HG03066 (cell line): ENCODE data around the gene ANKRD53.
"Not testable (repeated sequence)": the region's sequence is repeated elsewhere in the genome, so short reads cannot be mapped to it uniquely, and the experiment has no call there.

Experiments
- ATAC-seq: cut with Tn5 transposase; IDR thresholded peaks from one replicate; pipeline ENCODE4 v1.9.1; 2021; ENCODE audit warnings: low read depth; ENCODE audit not compliant: unreplicated experiment

The ANKRD53 gene

GRCh38 chr2:71005271-71006202 lies 27.1 kb downstream of the ANKRD53 start:
- ATAC-seq: no peak

GRCh38 chr2:71006323-71006722 lies 27.9 kb downstream of the ANKRD53 start:
- ATAC-seq: no peak

- no peak for ATAC-seq
Measured at GRCh38 chr2:71006955-71007799, 28.7 kb downstream of the ANKRD53 start.

DNA sequence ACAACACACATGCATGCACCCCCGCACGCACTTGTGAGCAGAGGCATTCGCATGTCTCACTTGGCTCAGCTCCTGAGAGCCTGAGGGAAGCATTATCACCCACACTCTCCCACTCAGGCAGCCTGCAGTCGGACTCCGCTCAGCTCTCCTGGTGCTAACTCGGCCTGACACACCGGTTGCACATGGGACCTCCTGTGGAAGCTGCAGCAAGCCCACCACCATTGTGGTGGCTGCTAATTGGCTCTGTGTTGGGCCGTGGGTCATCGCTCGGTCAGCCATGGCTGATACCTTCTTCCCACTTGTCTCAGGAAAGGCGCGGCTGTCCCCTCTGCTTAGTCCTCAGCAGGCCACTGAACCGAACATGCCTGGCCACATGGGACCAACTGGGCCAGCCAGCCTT lies 29.9 kb downstream of the ANKRD53 start:
- ATAC-seq: no peak

DNA sequence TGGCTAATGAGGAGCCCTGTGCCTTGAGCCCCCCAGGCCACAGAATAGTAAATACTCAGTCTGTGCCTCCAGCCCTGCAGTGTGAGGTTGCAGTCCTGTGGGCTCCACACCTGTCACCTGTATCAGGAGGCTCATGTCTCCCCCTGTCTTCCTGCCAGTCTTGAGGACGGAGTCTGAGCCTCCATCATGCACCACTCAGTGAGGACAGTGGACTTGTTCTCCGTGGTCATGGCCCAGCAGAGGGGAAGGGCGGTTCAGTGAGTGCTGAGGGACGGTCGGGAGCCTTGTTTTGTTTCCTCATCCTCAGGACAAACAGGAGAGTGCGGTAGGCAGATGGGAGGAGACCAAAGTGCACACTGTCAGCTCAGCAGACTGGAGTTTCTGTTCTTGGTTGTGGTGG lies 33.4 kb downstream of the ANKRD53 start:
- ATAC-seq: not testable (repeated sequence)

GRCh38 chr2:71018625-71019024 lies 40.2 kb downstream of the ANKRD53 start:
- ATAC-seq: no peak

DNA sequence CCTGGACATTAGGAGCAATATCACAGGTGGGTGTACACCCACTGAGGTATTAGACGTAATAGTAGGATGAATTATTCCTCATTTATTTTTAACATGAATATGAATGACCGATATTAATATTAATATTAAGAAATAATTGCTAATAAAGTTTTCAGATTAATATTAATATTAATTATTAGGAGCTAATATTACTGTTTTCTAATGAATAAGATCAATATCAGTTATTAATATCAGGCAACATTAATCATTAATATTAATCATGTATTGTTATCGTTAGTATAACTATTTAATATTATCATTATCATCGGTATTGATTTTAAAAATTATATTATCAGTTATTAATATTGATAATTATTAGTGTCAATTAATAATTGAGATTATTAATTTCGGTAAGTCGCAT lies 41.6 kb downstream of the ANKRD53 start:
- ATAC-seq: not testable (repeated sequence)

- ATAC-seq: not testable (repeated sequence)
Measured at GRCh38 chr2:71021394-71021793, 43.0 kb downstream of the ANKRD53 start.

GRCh38 chr2:71023553-71024243 lies 45.3 kb downstream of the ANKRD53 start:
- not testable (repeated sequence) for ATAC-seq
